Measurements from ENCODE around the gene GPR87.

Gene GPR87, protein sequence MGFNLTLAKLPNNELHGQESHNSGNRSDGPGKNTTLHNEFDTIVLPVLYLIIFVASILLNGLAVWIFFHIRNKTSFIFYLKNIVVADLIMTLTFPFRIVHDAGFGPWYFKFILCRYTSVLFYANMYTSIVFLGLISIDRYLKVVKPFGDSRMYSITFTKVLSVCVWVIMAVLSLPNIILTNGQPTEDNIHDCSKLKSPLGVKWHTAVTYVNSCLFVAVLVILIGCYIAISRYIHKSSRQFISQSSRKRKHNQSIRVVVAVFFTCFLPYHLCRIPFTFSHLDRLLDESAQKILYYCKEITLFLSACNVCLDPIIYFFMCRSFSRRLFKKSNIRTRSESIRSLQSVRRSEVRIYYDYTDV

DNA sequence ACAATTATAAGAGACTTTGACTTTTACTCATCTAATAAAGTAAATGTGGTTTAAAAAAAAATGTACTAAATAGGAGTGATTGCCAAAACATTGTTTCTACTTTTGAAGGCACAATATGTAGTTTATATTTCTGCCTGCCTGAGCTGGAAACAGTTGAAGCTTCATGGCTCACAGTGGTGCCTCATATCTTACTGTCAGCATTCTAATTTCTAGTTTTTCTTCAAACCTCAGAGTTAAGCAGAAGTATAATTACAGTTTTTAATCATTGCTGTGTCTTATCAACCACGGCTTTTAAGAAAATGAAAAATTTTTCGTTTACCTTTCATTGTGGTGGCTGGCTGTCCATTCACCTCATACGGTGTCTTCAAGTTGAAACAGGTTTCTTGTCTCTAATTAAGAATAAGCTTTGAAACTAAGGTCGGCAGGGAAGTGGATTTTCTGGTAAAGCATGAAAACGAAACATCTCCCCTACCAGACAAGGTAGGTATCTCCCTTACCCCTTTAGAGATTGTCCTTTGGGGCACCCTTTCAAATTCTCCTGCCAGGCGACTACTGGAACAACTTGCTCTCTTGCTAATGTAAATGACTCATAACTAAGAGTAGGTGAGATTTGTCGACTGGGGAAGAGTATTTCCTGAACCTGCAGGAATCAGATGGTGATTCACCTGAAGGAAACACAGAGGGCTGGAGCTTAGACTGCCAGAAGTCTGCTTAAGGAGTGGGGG lies at the start of gene GPR87:
TSS of gene GPR87 (minus strand) at position 554 of the 725 bp plus-strand sequence. CDS start 16,720 bp downstream, outside the sequence.
- no peak for DNase-seq

DNA sequence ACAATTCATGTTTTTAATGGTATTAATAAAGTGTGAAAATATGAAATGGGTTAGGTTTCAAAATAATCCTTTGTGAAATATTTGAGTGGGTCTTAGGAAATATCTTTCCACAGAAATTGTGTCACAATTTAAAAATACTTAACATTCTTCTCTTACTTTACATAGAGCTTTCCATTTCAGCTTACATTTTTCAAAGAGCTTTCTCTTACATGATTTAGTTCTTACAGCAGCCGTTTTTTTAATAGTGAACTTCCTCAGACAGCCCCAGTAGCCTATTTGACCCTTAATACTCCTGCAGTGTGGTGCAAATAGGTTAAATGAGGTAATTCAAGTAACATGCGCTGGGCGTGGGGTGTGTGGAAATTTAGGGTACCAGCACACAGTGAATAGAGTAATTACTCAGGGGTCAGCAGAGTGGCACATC lies 46.1 kb upstream of the GPR87 start:
- DNase-seq, result no peak

DNA sequence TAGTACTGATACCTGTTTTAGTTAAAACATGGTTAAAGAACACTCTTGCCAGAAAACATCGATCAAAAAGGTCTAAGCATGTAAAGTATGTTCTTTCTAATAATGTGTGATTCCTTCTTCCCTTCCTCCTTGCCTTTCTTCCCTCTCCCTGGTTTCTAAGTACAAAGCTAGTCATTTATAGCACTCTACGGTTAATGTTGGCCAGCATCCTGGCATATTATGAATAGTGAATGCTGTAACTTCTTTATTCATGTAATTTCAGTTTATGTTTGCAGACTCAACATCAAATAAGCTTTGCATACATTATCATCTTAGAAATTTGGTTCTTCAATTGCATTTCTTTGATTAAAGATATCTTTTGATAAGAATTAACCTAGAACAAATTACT lies 40.8 kb upstream of the GPR87 start:
- DNase-seq, result no peak

DNA sequence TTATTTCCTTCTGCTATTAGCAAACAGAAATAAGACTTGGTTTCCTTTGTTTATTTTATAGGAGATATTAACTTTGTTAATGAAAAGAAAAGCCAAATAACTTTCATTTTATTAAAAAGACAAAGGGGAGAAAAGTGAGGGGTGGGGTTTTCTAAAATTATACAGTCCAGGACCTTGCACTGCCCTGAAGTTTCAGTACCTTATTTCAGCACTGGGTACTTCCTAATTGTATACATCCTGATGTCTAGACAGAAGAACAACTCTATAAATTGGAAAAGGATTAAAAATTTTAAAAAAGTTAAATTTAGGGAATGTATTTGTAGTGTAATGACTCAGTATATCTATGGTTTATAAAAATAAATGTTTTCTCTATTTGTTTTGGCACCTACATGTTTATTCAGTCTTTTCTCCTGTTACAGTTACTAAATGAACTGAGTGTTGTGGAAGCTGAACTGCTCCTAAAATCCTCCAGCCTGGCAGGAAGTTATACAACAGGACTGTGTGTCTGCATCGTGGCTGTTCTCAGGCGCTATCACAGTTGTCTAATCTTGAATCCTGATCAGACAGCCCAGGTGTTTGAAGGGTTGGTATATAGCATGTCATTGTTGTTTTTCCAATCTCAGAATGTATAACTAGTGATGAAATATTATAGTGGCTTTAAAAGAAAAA lies 40.3 kb upstream of the GPR87 start:
- DNase-seq, result no peak

DNA sequence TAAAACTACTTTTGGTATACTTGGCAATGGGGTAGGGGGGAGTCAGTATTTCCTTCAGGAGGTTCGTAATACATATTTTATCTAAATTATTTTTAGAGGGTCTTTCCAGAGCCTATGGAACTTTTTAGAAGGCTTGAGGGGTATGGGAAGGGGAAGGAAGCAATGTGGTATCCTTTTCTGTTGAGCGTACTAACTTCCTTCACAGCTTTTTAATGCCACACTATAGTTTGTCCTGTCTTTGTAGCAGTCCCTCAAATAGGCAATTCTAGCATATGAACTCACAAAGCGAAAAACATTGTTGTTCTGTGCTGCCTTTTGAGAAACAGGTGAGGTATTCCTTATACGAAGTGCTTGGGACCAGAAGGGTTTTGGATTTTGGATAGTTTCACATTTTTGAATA lies 35.0 kb upstream of the GPR87 start:
- DNase-seq, result no peak

DNA sequence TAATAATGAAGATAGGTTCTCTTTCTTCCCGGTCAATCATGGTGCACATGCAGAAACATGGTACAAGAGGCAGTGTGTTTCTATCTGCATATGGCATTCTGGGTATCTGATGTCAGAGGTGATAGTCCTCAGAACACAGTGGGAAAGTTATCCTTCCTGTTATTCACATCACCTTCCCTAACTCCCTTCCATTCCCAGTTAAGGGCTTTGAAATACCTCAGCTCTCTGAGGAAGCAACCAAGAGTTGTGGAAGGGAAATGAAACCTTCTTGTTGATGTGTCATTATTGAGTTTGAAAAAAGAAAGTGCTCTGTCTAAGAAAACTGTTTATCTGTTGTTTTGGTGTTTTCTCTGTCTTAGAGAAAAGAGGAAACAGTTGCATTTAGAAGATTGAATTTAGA lies 34.6 kb upstream of the GPR87 start:
- no peak for DNase-seq

DNA sequence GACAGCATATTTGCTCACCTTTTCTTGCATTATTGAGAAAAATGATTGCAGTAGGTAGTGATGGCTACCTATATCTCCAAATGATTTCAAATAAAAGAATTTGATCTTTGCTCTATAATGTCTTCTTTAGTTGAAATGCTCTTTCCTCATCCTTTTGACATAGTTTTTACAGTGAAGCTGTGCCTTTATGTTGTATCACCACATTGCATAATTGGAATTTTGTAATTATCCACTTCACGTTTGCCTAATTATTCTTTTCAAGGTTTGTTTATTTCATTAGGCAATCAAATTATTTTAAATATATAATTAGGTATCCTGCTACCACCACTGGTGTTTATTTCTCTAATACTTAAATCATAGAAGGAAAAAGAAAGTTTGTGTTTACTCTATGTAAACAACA lies 34.0 kb upstream of the GPR87 start:
- no peak for DNase-seq

DNA sequence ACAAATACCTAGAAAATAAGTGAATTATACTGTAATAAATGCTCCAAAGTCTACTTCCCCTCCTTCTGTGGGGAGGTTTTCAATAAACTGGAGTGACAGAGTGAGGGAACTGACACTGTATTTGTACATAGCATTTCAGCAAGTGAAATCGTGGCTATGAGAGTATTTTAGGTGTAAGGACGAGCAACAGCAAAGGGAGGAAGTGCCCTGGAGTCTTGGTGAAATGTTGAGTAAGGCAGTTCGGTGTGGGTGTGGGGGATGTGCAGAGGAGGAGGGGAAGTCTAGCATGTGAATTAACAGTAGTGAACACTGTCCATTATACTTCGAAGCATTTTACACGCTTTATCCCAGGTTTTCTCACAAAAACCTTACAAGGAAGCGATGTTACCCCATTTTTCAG lies 30.8 kb upstream of the GPR87 start:
- peak; percentile 33 for DNase-seq

DNA sequence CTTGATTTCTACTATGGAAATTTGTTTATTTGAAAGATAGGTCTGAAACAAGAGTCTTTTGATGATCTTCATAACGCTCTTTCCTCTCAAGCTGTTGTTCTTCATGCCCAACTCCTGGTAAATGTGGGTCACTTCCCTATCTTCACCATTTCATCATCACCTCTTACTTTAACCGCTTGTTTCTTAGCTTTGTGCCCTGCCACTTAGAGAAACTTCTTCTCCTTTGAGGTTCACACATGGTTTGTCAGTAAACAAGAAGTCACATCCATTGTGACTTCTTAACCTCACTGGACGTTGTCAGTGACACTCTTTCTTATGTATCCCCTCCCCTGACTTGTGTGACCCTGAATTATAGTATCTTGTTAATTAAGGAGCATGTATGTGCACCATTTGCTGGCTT lies 29.7 kb upstream of the GPR87 start:
- no peak for DNase-seq

DNA sequence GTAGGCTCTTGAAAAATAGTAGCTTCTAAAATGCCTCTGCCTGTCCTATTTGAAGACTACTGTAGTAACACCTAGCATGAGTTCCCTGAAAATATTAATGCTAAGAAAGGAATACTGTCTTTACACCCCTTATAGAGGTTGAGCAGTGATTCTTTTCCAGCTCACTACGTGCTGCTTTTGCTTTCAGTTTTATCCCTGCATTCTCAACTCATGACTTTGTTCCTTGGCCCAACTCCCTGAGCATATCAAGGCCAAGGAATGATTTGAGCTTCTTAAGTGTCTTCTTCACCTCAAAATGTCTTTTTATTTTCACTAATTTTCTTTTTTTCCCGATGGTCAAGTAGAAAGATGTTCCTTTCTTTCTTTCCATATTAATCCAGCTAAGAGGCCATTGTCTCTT lies 29.2 kb upstream of the GPR87 start:
- peak; percentile 37 for DNase-seq

DNA sequence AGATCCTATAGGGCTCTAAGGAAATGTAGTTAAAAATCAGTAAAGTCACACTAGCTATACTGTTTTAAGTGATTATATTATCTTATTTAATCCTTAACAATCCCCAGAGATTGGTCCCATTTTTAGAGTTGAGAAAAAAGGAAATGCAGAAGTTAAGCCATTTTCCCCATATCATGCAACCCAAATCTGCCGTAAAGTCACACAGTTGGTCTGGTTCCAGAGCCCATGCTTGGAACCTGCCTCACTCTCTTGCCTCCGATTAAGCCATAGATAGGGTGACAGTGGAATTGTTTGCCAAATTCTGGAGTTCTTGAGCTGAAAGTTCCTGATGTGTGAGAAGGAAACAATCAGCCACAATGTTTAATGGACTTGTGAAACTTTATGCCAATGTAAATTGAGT lies 15.1 kb upstream of the GPR87 start:
- DNase-seq, result no peak

DNA sequence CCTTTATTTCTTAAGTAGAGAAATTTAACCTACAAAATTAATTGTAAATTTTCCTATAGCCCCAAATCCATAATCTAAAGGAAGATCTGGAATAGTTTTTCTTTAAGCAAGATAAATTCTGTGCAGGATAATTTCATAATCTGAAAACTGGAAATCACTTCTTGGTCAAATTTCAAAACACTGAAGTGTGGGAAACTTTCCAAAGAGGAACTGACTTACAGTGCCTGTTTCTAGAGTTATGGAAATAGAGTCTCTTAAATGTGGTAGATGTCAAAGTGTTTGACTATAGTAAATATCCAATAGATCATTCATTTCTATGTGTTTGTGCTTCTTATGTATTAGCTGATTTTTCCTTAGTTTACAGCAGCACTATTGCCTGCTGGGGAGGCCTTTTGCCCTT lies 14.3 kb upstream of the GPR87 start:
- DNase-seq, result no peak

DNA sequence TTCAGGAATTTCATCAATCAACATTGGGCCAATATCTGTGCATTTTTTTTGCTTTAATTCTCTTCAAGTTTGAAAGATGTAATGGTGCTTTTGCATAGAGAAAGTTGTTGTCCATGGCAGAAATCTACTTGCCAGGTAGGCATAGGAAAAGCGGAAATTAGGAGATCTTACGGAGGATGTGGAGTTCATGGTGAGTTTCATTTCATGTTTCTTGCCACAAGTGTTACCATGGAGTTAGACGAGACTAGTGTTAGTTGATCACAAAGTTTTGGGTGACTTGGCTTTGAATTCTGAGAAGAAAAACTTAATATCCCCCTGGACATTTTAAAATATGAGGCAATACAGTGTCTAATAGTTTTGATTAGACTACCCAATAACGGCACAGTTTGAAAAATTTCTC lies 13.8 kb upstream of the GPR87 start:
- no peak for DNase-seq

DNA sequence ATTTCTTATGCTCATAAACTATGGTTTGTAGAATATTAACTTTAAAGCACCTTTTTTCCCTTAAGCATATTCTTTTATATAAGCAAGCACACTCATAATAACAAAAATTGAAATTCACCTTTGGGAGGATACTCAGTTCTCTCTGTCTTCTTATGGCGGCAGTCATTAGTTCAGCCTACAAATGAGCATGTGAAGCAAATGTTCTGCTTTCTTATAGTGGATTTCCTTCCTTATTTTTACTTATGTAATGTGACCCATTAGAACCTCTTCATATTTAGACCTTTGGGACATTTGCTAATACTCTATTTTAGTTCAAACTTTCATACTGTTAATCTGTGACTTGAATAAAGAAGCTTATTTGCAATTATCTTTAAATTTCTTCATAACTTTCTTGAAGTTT lies 12.7 kb upstream of the GPR87 start, which contains the start of gene P2RY13:
TSS of gene P2RY13 (minus strand) at position 187 of the 400 bp plus-strand sequence. CDS start at position 166, 21 bp downstream.
- DNase-seq, result no peak

DNA sequence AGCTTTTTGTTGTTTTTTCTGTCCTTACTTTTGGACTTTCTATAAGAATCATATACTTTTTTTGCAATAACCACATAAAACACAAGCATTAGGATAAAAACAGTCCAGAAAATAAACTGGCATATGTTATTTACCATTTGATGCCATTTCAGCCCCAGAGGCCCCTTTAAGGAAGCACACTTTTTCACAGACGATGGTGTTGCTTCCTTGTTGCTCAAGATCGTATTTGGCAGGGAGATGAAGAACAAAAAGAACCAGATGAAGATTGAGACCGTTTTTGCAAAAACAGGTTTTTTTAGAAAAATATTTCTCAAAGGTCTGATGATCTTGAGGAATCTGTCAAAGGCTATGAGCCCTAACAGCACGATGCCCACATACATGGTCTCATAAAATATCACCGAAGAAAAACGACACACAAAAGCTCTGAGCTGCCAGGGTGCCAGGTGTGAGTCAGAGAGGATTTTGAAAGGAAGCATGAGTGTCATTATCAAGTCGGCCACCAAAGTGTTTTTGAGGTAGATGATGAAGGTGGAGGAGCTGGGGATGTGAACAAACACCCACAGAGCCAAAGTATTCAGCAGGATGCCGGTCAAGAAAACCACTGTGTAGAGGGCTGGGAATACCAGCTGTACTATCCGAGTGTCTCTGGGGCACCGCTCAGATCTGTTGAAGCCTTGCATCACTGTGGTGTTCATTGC lies 11.8 kb upstream of the GPR87 start:
- no peak for DNase-seq

DNA sequence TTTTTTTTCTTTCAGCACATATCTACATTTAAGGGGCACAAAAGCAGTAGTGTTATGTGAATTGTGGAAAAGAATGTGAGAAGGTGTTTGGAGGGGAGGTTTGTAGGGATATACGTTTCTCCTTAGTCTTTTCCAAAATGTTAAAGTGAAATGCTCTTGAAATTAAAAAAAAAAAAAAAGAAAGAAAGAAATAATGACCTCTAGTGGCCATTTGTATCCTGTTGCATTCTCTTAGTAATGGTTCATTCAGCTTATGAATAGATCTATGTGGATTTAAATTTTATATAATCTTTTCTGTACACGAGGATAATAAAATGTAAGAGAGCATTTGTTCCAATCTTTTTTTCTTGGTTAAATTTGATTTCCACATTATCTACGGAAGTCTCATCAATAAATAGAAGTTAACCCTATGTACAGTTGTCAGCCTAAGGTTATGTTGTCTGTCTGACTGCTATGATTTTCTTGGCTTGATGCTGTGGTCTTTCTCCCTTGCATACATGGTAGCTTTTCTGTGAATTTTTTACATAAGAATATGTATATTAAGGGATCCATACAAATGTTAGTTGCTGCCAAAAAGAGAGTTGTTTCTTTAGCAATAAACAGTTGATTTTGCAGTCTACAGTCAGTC lies 11.1 kb upstream of the GPR87 start:
- no peak for DNase-seq

DNA sequence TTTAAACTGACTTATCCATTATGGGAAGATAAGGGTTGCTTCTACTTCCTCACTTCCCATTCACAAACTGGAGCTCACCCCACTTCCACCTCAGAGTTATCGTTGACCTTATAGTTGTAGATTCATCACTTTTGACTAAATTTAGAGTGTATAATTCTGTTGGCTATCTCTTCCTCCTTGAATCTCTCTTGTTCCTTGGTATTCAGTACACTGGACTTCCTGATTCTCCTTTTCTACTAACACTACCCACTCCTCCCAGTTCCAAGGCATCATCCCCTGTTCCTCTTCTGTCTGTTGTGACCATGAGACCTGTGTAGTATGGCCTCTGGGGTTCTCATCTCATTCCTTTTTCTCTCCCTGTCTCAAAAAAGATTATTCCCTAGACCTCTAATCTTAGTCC lies 5.9 kb upstream of the GPR87 start:
- DNase-seq, result no peak

DNA sequence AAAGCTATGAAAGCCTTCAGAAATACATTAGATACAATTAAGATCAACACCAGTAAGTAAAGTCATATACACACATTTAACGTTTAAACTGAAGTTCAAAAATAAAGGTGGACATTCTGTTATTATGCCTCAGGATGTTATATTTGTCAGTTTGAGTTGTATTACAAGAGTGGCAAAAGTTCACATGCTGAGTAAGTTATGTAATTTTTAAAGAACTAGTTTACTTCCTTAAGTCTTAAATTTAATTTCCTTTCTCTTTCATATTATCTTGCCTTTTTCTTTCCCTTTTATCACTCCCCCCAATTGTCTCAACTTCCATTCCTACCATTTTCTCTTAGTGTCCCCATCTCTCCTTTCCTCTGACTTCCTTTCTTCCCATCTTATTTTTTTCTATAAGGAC lies 4.9 kb upstream of the GPR87 start:
- no peak for DNase-seq

DNA sequence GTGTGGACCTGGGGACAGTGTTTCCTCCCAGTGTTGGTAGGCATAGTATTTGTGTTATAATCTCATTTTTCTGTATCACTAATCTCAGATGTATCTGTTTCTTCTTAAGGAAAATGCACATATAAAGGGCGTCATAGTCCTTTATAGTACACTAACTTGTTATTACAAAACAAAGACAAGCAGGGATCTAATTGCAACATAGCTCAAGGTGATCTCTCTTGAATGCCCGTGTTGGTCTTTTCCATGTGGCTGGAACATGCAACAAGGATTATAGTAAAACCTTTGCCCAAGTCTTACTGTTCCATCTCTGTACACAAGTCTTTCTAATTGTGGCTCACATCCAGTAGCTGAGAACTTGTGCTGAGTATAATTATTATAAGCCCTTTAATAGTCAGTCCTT lies 3.5 kb upstream of the GPR87 start:
- no peak for DNase-seq

DNA sequence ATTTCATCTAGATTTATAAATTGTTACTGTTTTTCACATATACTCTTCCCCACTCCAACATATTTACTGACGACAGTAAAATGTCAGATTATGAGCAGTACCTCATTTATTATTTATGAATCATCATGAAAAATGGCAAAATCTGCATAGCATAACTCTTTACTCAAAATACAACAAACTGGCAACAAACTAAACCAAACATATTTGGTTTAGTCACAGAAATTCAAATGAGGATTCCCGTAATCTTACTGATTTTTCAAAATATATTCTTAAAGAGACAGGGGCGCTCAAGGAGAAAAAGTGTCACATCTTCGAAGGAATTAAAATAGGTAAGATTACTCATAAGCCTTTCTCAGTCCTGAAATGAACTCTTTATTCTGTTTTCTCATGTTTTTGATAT lies 3.0 kb upstream of the GPR87 start:
- no peak for DNase-seq

DNA sequence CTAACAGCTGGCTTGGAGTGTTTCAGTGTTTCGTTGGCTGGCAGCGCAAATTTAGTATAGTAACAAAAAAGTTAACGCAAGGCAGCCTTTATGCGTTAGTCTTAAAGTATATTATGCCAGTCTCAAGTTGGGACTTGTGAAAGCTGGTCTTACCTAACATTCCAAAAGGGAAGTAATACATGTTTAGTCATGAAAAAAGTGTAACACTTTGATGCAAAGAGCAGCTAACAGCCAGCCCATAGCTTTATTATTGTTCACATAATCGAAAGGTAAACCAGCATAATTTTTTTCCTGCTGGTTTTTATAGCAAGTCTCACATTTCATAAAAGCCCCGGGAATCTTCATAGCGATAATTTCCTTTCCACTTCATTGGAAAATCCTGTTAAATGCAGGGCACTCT lies 2.4 kb upstream of the GPR87 start:
- peak; percentile 25 for DNase-seq

DNA sequence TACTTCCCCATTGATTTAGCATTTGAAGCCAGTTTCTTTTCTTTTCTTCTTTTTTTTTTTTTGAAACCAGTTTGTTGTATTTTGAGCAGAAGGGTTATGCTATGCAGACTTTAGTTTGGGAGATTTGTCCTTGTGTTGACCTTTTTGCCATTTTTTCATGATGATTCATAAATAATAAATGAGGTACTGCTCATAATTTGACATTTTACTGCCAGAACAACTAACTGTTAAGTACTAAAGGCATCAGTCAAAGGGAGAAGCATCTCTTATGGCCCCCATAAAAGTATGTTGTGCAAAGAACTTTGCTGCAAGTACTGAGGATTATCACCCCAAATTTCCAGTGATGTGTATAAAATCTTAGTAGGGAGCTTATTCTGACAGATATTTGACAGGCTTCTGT lies 1.7 kb upstream of the GPR87 start:
- DNase-seq, result no peak

DNA sequence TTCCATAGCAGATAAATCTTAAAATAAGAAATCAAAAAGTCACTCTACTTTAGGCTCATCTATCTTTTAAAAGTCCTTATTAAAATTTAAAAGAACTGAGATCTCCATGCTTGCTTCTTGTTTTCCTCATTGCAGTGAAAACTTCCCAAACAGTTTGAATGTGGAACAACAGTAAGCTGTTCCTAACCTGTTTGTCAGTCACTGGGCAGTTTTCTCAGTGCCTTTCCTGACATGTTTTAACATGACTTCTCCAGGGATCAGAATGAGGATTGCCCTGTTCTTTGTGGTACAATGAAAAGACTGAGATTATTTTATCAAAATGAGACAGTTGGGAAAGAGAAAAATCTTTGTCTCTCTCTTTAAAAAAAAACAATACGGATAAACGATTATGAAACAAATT lies 774 bp downstream of the GPR87 start:
- no peak for DNase-seq
